SK-N-SH (cell line): ENCODE data around the gene ATP8B3.

Source experiments
- CTCF ChIP-seq: fragments of 200-600 bp; sonication (generic); IDR thresholded peaks from 2 replicates; pipeline ENCODE4 v1.6.1; 2017; ENCODE audit warnings: antibody characterized with exemption, mild to moderate bottlenecking, moderate library complexity
- RXRA ChIP-seq: IDR thresholded peaks from 2 replicates; pipeline ENCODE4 v1.4.0; 2012; ENCODE audit warnings: low read depth, mild to moderate bottlenecking, borderline replicate concordance
- YY1 ChIP-seq: IDR thresholded peaks from 2 replicates; pipeline ENCODE4 v1.4.0; 2012; ENCODE audit warnings: low read depth, mild to moderate bottlenecking

DNA sequence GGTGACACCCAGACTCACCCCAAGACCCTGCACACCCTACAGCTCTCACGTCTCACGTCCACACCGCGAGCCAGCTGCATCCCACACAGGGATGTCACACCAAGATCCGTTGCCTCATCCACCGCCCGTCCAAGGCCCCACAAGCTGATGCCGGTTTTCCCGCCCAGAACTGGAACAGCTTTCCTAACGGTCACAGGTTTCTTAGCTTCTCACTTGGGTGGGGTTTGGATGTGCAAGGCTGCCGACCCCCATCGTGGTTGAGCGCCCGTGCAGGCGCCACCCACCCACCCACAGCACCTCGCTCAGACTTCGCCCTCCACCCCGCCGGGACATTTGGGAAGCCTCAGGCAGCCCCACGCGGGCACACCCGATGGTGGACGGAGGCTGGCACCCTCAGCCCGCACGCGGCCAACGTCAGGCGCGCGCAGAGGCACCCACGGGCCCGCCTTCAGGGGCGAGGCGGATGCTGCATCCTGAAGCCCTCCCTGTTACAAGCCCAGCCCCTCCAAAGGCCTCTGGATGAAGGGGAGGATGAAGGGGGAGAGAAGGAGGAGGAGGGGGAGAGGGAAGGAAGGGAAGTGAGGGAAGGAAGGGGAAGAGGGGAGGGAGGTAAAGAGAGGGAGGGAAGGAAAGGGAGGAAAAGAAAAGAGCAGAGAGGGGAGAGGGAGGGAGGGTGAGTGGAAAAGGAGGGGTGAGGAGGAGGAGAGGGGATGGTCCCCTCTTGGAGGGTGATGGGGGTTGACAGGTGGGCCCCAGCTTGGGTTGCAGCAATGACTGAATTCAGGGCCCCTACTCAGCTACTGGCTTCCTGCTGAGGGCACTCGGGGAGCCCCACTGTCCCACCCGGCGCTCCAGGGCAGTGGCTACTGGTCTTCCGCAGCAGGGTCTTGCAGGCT, 45.9 kb downstream of the ATP8B3 start:
- TF ChIP-seq CTCF (no peak), RXRA (no peak), YY1 (no peak)
